GM19328 (cell line): ENCODE measurements around the gene PHF21A.
"Not testable (repeated sequence)": the region's sequence is repeated elsewhere in the genome, so short reads cannot be mapped to it uniquely, and the experiment has no call there.

Experiments
- ATAC-seq: cut with Tn5 transposase; IDR thresholded peaks from one replicate; pipeline ENCODE4 v1.9.1; 2021; ENCODE audit warnings: mild to moderate bottlenecking, moderate library complexity; ENCODE audit not compliant: unreplicated experiment

Gene PHF21A

GRCh38 chr11:46038529-46038928 is 82.7 kb downstream of the PHF21A start:
- no peak for ATAC-seq

DNA sequence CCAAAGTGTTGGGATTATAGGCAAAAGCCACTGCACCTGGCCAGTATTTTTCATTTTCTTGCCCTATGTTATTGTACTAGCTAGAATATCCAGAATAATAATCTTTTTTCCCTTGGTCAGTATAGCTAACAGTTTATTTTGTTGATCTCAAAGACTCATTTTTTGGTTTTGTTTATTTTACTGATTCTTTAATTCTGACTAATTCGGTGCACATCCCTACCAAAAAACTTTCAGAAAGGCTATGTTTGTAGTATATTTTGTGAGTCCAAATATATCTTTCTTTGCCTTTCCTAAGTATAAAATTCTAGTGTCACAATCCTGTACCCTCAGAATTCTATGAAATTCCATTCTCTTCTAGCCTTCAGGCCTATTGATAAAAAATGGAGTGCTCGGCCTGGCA is 84.3 kb downstream of the PHF21A start:
- ATAC-seq = no peak

DNA sequence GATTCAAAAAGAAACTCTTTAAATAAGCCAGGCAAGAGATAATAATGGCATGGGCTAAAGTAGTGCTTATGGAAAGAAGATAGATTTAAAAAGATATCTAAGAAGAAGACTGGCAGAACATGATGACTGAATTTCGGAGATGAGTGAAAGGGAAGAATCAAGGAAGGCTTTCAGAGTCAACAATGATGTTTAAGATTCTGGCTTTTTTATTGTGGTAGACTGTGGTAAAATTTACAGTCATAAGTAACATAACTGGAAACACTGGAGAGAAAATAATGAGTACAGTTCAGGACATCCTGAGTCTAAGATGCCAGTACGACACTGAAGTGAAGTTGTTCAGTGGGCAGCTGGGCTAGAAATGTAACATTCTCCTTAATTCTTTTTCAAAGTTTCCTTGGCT is 85.2 kb downstream of the PHF21A start:
- no peak for ATAC-seq

DNA sequence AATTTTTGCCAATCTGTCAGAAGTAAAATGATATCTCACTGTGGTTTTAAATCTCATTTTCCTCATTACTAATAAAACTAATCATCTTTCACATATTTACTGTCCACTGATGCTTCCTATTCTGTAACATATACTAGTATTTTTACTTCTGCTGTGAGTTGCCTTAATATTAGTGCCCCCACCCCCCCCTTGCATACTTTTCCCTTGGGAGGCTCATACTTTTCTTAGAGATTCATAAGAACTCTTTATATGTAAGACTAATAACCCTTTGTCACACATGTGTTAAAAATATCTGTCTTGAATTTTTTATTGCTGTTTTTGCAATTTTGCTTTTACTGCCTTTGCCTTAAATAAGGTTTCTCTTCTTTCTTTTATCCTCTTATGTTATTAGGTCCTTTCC is 87.2 kb downstream of the PHF21A start:
- ATAC-seq = no peak

- ATAC-seq = no peak
Observed at GRCh38 chr11:46026606-46027293, 94.5 kb downstream of the PHF21A start.

- no peak for ATAC-seq
Observed at GRCh38 chr11:46020084-46020599, 101.1 kb downstream of the PHF21A start.

GRCh38 chr11:46018651-46019050 is 102.6 kb downstream of the PHF21A start:
- ATAC-seq = no peak

DNA sequence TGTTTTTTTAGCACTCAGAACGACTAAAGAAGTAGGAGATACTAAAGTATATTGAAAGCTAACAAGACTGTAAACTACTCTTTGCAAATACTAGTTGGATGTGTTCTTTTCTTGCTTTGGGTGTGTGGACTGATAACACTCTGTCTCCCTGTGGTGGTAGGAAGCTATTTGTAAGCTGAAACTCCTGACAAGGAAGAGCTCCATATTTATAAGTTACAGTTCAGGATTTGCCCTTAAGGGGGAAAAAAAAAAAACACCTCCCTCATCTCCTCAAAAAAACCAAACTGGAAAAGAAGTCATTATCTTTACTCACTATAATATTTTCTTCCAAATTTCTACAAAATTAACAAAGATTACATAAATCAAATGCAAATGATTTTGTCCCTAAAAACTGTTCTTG is 103.9 kb downstream of the PHF21A start:
- ATAC-seq = no peak

GRCh38 chr11:46015941-46016340 is 105.3 kb downstream of the PHF21A start:
- no peak for ATAC-seq

DNA sequence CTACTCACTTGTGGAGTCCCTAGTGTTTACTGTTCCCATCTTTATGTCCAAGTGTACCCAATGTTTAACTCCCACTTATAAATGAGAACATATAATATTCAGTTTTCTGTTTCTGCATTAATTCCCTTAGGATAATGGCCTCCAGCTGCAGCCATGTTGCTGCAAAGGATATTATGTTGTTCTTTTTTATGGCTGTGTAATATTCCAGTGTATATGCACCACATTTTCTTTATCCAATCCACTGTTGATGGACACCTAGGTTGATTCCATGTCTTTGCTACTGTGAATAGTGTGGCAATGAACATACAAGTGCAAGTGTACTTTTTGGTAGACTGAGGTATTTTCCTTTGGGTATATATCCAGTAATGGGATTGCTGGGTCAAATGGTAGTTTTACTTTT is 107.1 kb downstream of the PHF21A start:
- ATAC-seq = not testable (repeated sequence)

GRCh38 chr11:46012185-46012584 is 109.1 kb downstream of the PHF21A start:
- ATAC-seq = no peak

DNA sequence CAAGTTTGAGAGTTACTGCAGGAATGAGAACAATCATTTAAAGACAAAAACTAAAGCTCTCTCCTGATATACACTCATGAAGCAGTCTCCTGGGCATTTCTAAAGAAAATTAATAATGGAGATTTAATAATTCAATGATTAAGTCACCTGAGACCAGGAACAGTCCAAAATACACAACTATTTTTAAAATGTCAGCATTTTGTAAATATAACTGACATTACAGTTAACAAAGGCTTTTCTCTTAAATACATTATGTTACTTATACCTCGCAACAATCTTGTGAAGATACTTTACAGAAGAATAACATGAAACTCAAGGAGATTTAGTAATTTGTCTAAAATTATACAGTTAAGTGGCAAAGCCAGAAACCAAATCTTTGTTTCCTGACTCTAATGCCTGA is 111.2 kb downstream of the PHF21A start:
- no peak for ATAC-seq

DNA sequence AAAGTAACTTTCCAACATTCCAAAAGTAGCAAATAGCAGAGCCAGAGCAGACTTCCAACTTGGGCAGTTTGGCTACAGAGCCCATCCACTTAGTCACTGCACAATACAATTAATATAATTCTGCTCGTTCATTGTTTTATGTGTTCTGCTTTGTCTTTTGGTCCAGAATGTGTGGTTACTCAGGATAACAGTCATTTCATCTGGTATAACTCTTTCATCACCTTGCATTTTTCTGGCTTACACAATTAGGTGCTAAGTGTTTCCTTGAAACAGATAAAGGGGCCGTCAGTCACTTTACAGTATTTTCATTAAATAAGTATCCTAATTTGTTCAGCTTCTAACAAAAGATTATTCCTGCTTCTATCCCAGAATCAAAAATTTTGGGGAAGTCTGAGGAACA is 111.6 kb downstream of the PHF21A start:
- no peak for ATAC-seq

DNA sequence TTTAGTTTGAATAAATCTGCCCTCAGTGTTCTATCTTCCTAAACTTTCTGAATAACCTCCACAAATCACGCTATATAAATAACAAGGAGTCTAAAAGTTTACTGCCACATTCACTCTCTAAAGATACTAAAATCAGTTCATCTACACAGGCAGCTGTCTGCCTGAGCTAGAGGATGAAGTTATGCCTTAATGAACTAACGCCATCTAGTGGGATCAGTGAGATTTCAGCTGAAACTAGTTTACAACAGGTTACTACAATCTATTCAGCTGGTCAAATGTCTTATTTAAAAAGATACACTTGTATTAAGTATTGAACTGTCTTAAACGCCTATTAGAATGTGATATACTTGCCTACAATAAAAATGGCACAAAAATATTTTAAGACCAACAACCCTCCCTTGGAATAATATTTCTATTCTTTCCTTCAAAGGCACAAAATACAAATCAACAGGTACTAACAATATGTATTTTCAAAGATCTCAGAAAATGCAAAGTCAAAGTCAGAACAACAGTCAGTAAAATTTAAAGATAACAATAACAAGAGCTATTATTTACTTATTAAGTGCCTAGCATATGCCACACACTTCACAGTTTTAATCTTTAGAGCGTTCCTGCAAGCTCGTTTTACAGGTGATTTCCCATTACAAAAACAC is 114.7 kb downstream of the PHF21A start:
- no peak for ATAC-seq

DNA sequence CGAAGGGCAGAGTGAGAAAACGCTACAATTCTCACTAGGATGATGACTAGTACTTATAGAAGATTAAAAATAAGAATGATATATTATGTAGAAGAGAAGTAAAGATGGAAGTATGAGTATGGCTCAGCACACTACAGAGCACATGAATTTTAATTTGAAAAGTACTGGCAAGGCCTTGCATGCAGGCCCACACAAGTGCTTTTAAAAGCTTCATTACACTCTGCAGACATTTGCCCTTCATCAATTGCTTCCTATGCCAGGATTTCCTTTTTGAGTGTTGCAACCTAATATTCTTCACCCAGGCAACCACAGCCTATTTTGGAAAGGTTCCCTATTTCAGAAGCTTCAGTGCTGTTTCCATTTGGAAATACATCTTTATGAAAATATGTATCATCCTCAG is 117.7 kb downstream of the PHF21A start:
- no peak for ATAC-seq

DNA sequence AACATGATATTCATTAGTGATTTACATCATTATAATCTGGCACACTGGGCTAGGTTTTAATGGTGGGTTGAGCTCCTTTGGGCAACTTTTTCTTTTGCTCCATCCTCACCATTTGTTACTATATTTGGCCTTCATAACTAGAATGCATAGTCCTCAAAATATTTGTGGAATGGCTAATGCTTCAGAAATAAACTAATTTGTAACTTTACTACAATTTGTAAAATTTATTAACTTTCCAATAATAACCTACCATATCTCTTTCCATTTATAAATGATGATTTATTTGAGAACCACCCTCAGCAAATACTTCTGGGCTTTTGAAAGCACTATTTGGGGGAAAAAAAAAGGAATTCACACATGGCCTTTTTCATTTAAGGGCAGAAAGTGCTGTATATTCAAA is 119.1 kb downstream of the PHF21A start:
- ATAC-seq = no peak

- ATAC-seq = no peak
Observed at GRCh38 chr11:46001448-46001914, 119.8 kb downstream of the PHF21A start.

DNA sequence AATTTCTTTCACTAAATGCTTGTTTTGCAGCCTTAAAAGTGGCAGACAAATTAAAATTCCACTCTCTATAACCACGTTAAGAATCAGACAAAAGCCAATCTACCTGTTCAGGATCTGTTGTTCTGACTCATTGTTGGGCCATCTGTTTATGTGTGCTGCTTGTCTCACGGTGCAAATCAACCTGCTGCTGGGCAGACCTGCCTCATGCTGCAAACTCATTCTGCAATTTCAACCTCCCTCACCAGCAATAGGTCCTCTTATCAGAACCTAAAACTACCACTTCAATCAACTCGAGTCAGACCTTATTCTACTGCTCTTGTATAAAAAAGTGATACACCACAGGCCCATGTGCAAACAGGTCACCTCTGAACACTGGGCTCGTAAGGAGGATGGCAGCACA is 123.7 kb downstream of the PHF21A start:
- ATAC-seq = no peak

DNA sequence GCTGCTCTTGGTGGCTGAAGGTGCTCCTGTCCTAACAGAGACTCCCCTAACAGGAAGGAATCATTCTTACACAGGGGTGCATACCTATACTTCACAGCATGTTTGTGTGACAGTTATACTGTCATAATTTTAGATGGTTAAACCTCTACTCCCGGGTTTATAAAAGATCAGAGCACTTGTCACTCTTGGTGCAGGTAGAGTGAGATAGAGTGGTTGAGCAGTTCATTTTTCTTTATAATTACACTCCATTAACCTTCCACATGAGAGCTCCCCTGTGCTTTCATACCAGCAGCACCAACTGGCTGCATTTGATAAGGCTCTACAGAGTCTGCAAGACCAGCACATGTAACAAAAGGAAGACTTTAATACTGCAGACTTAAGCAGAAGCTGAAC is 125.9 kb downstream of the PHF21A start:
- no peak for ATAC-seq

DNA sequence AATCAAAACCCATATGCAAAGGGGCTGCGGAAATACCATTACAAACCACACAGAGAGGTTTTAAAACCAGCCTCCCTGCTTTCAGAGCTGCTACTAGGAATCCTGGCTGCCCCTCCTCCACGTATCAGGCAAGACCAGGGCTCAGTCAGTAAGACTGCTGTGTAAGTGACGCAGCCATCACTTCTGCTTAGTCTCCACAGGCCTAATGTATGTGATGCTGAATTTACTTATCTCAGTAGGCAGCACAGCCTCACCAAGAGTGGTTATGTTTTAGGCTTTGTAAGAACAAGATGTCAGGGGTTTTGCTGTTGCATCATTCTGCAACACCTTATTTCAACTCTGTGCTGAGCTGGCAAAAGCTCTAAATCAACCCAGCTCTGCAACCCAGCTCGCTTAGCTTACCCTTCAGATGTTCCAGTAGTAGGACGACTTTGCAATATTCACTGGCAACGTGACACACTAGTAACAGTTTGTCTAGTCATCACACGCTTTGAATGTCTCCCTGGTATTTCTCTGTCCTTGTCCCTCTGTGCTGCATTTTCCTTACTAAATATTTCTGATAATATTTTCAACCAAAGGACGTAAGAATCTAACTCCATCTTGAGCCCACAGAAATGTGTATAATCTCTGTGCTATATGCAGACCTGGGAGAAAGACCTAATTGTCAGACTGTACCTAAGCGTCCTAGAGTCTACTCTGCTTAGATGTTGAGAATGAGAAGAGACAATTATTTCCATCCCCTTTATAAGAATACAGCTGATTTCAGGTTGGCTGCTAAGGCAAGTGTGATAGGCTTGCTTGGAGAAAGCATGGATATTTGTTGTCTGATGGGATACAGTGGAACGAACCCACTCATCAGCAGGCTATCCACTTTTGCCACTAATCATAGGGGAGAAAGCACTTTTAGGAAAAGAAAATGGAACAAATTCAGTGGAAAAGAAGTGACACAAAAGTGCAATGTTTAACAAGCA is 126.6 kb downstream of the PHF21A start:
- no peak for ATAC-seq

GRCh38 chr11:45993531-45994001 is 127.7 kb downstream of the PHF21A start:
- no peak for ATAC-seq
